SK-N-SH (cell line): Measurements from ENCODE around the gene CFAP74. TPM values are rescaled to one million over a fixed set of nuclear protein-coding genes. Genes with fewer than 3 reads are reported as not detected.

Experiments
- CTCF ChIA-PET: fragments of 300-600, 350-600 bp; formaldehyde crosslinking; extraction: SDS; loops from one replicate; lab custom pipeline; 2021; lab: Yijun Ruan, JAX
- POLR2A ChIA-PET: fragments of 350-600 bp; sonication (Branson Sonifier 250); formaldehyde crosslinking; extraction: SDS; loops from one replicate; lab custom pipeline; 2020; ENCODE audit warnings: antibody characterized with exemption, inconsistent platforms; lab: Yijun Ruan, JAX
- DNase-seq: peaks from one replicate; pipeline ENCODE4 v3.0.0; 2012
- H2AFZ ChIP-seq: fragments of 200-600 bp; sonication (generic); 2 replicates; pipeline ENCODE4 v1.8.1; 2016; ENCODE audit warnings: antibody characterized with exemption, mild to moderate bottlenecking, low read depth
- H3F3A ChIP-seq: fragments of 200-600 bp; sonication (generic); replicated peaks from 2 replicates; pipeline ENCODE3; 2016; ENCODE audit warnings: antibody characterized with exemption, mild to moderate bottlenecking; ENCODE audit not compliant: insufficient read depth
- H3K27ac ChIP-seq, 2 experiments: fragments of 200-500 bp in 1 of 2; fragments of 200-600 bp in 1 of 2; sonication (Bioruptor generic) in 1 of 2; sonication (generic), shearing (Covaris generic) in 1 of 2; 2 replicates each; pipeline versions ENCODE4 v1.5.1 to v1.6.1; 2014 to 2016; ENCODE audit warnings: low read depth in 2 of 2, inconsistent platforms in 1 of 2, low read length in 1 of 2, mild to moderate bottlenecking in 1 of 2, mixed read lengths in 1 of 2
- H3K27me3 ChIP-seq: fragments of 200-600 bp; sonication (generic), shearing (Covaris generic); 2 replicates; pipeline ENCODE4 v1.6.1; 2016; ENCODE audit warnings: mixed run types; ENCODE audit not compliant: insufficient read depth
- H3K36me3 ChIP-seq, 2 experiments: fragments of 200-500 bp in 1 of 2; fragments of 200-600 bp in 1 of 2; sonication (Bioruptor generic) in 1 of 2; sonication (generic) in 1 of 2; replicated peaks in 1 of 2; 2 replicates each; pipeline versions ENCODE3 to v1.5.1; 2014 to 2016; ENCODE audit warnings: low read length in 1 of 2, mild to moderate bottlenecking in 1 of 2; ENCODE audit not compliant: insufficient read depth in 2 of 2, control insufficient read depth in 1 of 2
- H3K4me1 ChIP-seq, 2 experiments: fragments of 200-500 bp in 1 of 2; fragments of 200-600 bp in 1 of 2; sonication (Bioruptor generic) in 1 of 2; sonication (generic), shearing (Covaris generic) in 1 of 2; 2 replicates each; pipeline versions ENCODE4 v1.5.1 to v1.6.1; 2014 to 2016; ENCODE audit warnings: low read depth in 1 of 2, low read length in 1 of 2, mixed run types in 1 of 2; ENCODE audit not compliant: insufficient read depth in 2 of 2, control insufficient read depth in 1 of 2
- H3K4me2 ChIP-seq: fragments of 200-600 bp; sonication (generic), shearing (Covaris generic); 2 replicates; pipeline ENCODE4 v1.6.1; 2017; ENCODE audit warnings: mixed run types
- H3K4me3 ChIP-seq, 2 experiments: fragments of 200-500 bp in 1 of 2; fragments of 200-600 bp in 1 of 2; sonication (Bioruptor generic) in 1 of 2; sonication (generic), shearing (Covaris generic) in 1 of 2; 2 replicates each; pipeline versions ENCODE4 v1.5.1 to v1.8.1; 2014 to 2016; ENCODE audit warnings: low read depth in 2 of 2, inconsistent platforms in 1 of 2, low read length in 1 of 2, mild to moderate bottlenecking in 1 of 2, mixed read lengths in 1 of 2, moderate library complexity in 1 of 2
- H3K79me2 ChIP-seq: fragments of 200-600 bp; sonication (generic); 2 replicates; pipeline ENCODE4 v1.8.1; 2017; ENCODE audit warnings: mild to moderate bottlenecking; ENCODE audit not compliant: insufficient read depth
- H3K9ac ChIP-seq: fragments of 200-600 bp; sonication (generic); 2 replicates; pipeline ENCODE4 v1.6.1; 2017; ENCODE audit warnings: mixed run types
- H3K9me2 ChIP-seq: fragments of 200-600 bp; sonication (generic); 2 replicates; pipeline ENCODE4 v1.6.1; 2017; ENCODE audit warnings: mixed run types
- H3K9me3 ChIP-seq: fragments of 200-600 bp; sonication (generic); 2 replicates; pipeline ENCODE4 v1.6.1; 2017; ENCODE audit warnings: mixed run types, mild to moderate bottlenecking, moderate library complexity
- H4K20me1 ChIP-seq: fragments of 200-600 bp; sonication (generic); 2 replicates; pipeline ENCODE4 v1.6.1; 2017; ENCODE audit warnings: mild to moderate bottlenecking, mixed run types; ENCODE audit not compliant: insufficient read depth
- ELF1 ChIP-seq: IDR thresholded peaks from 2 replicates; pipeline ENCODE4 v1.4.0; 2012
- EP300 ChIP-seq, 2 experiments: IDR thresholded peaks; 2 replicates each; pipeline versions ENCODE4 v1.4.0 to v1.6.1; 2012; ENCODE audit warnings: borderline replicate concordance in 1 of 2, low read depth in 1 of 2, low read length in 1 of 2
- EZH2phosphoT487 ChIP-seq: fragments of 200-600 bp; sonication (generic); IDR thresholded peaks from 2 replicates; pipeline ENCODE4 v1.6.1; 2017; ENCODE audit warnings: low read depth, mixed run types, mild to moderate bottlenecking, antibody characterized with exemption, moderate library complexity, borderline replicate concordance
- FOSL2 ChIP-seq: IDR thresholded peaks from 2 replicates; pipeline ENCODE4 v1.4.0; 2012; ENCODE audit warnings: low read depth, mild to moderate bottlenecking, moderate library complexity, borderline replicate concordance
- FOXJ3 ChIP-seq: sonication (generic); formaldehyde crosslinking; IDR thresholded peaks from 2 replicates; pipeline ENCODE4 v1.5.1; 2020; ENCODE audit warnings: mild to moderate bottlenecking, missing genetic modification reagents
- FOXM1 ChIP-seq: IDR thresholded peaks from 2 replicates; pipeline ENCODE4 v1.4.0; 2012; ENCODE audit warnings: low read depth, mild to moderate bottlenecking
- GATA2 ChIP-seq: sonication (generic); formaldehyde crosslinking; IDR thresholded peaks from 2 replicates; pipeline ENCODE4 v1.5.0; 2020; ENCODE audit warnings: mild to moderate bottlenecking, missing genetic modification reagents
- NFIC ChIP-seq: IDR thresholded peaks from 2 replicates; pipeline ENCODE4 v1.4.0; 2012; ENCODE audit warnings: borderline replicate concordance
- POLR2AphosphoS5 ChIP-seq: IDR thresholded peaks from 2 replicates; pipeline ENCODE4 v1.6.1; 2012; ENCODE audit warnings: low read depth, low read length
- SMC3 ChIP-seq: IDR thresholded peaks from 2 replicates; pipeline ENCODE4 v1.6.1; 2012; ENCODE audit warnings: low read depth, low read length, improper control_type of control experiment
- TAF1 ChIP-seq: IDR thresholded peaks from 2 replicates; pipeline ENCODE4 v1.6.1; 2012; ENCODE audit warnings: low read depth, mild to moderate bottlenecking, low read length, moderate library complexity, borderline replicate concordance
- TCF12 ChIP-seq: IDR thresholded peaks from 2 replicates; pipeline ENCODE4 v1.4.0; 2012
- YY1 ChIP-seq: IDR thresholded peaks from 2 replicates; pipeline ENCODE4 v1.4.0; 2012; ENCODE audit warnings: low read depth, mild to moderate bottlenecking
- WGBS: methylation state at CpG from one replicate; pipeline ENCODE4 v1.1.6; 2017; ENCODE audit warnings: low lambda C conversion rate; 5-methylcytosine and 5-hydroxymethylcytosine counted together
- polyA plus RNA-seq, 3 experiments: library from polyadenylated mRNA; depleted of rRNA; stranded (reverse); fragments of >200 nt; gene quantifications; 2 replicates each; pipeline ENCODE4 v1.2.3, GENCODE V29; 2012
- TF ChIP-seq, protein P1 (sequence below): IDR thresholded peaks from 2 replicates; pipeline ENCODE4 v1.4.0; 2012; ENCODE audit warnings: low read depth, borderline replicate concordance
- TF ChIP-seq, protein P2 (sequence below): IDR thresholded peaks from 2 replicates; pipeline ENCODE4; 2012
- TF ChIP-seq, protein P3 (sequence below): IDR thresholded peaks from 2 replicates; pipeline ENCODE4 v1.4.0; 2012; ENCODE audit warnings: low read depth
- TF ChIP-seq, protein P4 (sequence below): IDR thresholded peaks from 2 replicates; pipeline ENCODE4 v1.6.1; 2012; ENCODE audit warnings: mild to moderate bottlenecking, low read depth, low read length, moderate library complexity
- TF ChIP-seq, protein P5 (sequence below): fragments of 150-350 bp; IDR thresholded peaks from 2 replicates; pipeline ENCODE4 v1.6.1; 2017; ENCODE audit warnings: antibody characterized with exemption, low read length, low read depth, borderline replicate concordance

CFAP74 gene
- polyA plus RNA-seq, 1 of the 3 experiments (the other 2 are of a cell fraction), result not detected

DNA sequence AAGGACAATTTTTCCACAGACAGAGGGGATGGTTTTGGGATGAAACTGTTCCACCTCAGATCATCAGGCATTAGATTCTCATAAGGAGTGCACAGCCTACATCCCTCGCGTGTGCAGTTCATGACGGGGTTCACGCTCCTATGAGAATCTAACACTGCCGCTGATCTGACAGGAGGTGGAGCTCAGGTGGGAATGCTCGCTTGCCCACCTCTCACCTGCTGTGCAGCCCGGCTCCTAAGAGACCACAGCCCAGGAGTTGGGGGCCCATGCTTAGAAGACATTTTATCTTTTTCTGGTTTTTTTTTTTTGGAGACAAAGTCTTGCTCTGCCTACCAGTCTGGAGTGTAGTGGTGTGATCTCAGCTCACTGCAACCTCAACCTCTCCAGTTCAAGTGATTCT lies 128.7 kb downstream of the CFAP74 start:
- no peak overlapping the region for H3K4me2 ChIP-seq
- no peak for DNase-seq
- WGBS, result 98% methylated on average over 7 of the region's 7 CpGs
- H3K9ac ChIP-seq, result no peak overlapping the region
- peaks cover 3% of the 10 kb centered on the region for H3F3A ChIP-seq
- ChIA-PET POLR2A (no interaction called here), CTCF (interaction anchor here (1.3 kb wide), 1 partner anchor 8 kb away, joined by 3 read pairs; no protein-coding TSS in a partner anchor)
- H3K27ac ChIP-seq, result no peak overlapping the region
- peaks cover 12 to 37% of the 10 kb centered on the region in 2 experiments for H3K36me3 ChIP-seq
- no peak overlapping the region for H3K4me3 ChIP-seq
- H4K20me1 ChIP-seq, result peaks cover 100% of the 10 kb centered on the region
- TF ChIP-seq POLR2AphosphoS5 (no peak), FOXM1 (no peak), EP300 (IDR thresholded peaks at IDR 0.05; ENCODE audit: borderline replicate concordance in 1 of 2, low read depth in 1 of 2, low read length in 1 of 2) (no peak), NFIC (no peak), FOSL2 (no peak)
- TF ChIP-seq, protein P1, sequence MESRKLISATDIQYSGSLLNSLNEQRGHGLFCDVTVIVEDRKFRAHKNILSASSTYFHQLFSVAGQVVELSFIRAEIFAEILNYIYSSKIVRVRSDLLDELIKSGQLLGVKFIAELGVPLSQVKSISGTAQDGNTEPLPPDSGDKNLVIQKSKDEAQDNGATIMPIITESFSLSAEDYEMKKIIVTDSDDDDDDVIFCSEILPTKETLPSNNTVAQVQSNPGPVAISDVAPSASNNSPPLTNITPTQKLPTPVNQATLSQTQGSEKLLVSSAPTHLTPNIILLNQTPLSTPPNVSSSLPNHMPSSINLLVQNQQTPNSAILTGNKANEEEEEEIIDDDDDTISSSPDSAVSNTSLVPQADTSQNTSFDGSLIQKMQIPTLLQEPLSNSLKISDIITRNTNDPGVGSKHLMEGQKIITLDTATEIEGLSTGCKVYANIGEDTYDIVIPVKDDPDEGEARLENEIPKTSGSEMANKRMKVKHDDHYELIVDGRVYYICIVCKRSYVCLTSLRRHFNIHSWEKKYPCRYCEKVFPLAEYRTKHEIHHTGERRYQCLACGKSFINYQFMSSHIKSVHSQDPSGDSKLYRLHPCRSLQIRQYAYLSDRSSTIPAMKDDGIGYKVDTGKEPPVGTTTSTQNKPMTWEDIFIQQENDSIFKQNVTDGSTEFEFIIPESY, result no peak
- no peak overlapping the region for H2AFZ ChIP-seq
- no peaks in the 10 kb centered on the region for H3K9me3 ChIP-seq
- H3K9me2 ChIP-seq, result no peaks in the 10 kb centered on the region
- peaks cover 0 to 16% of the 10 kb centered on the region in 2 experiments; a peak in 1 of 4 replicates for H3K4me1 ChIP-seq
- H3K27me3 ChIP-seq, result no peaks in the 10 kb centered on the region
- H3K79me2 ChIP-seq, result peaks cover 100% of the 10 kb centered on the region

DNA sequence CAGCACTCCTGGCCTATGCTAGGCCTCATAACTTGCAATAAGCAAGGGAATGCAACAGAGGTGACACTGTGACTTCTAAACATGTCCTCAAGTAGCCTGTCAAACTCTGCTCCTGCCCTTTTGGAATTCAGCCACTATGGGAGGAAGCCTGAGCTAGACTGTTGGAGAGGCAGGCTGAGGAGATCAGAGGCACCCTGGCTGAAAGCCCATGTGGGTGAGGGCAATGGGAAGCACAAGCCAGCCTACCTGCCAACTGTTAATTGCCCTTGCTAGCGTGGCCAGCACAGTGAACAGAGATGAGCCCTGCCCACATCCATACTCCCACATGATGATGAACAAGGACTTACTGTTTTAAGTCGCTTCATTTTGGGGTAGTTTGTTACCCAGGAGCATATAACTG lies 130.4 kb downstream of the CFAP74 start:
- Histone ChIP-seq H3K4me2 (no peak overlapping the region), H4K20me1 (peaks cover 100% of the 10 kb centered on the region), H3K9me3 (no peaks in the 10 kb centered on the region), H2AFZ (no peak overlapping the region), H3K4me3 (no peak overlapping the region), H3K27ac (no peak overlapping the region), H3K79me2 (peaks cover 100% of the 10 kb centered on the region), H3K27me3 (no peaks in the 10 kb centered on the region), H3K36me3 (peaks cover 8 to 30% of the 10 kb centered on the region in 2 experiments), H3F3A (peaks cover 9% of the 10 kb centered on the region)
- DNase-seq, result no peak
- ChIA-PET POLR2A (no interaction called here), CTCF (interaction anchor here (2.0 kb wide), 1 partner anchor 10 kb away, joined by 7 read pairs; no protein-coding TSS in a partner anchor)
- 100% methylated on average over 1 of the region's 2 CpGs for WGBS
- TF ChIP-seq, protein P2, sequence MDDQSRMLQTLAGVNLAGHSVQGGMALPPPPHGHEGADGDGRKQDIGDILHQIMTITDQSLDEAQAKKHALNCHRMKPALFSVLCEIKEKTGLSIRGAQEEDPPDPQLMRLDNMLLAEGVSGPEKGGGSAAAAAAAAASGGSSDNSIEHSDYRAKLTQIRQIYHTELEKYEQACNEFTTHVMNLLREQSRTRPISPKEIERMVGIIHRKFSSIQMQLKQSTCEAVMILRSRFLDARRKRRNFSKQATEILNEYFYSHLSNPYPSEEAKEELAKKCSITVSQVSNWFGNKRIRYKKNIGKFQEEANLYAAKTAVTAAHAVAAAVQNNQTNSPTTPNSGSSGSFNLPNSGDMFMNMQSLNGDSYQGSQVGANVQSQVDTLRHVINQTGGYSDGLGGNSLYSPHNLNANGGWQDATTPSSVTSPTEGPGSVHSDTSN, result no peak
- TF ChIP-seq ELF1 (no peak), FOSL2 (no peak), FOXM1 (no peak), TCF12 (no peak), SMC3 (no peak), NFIC (no peak), FOXJ3 (CRISPR knock-in tag) (no peak), TAF1 (no peak), EZH2phosphoT487 (no peak), GATA2 (no peak), YY1 (no peak), POLR2AphosphoS5 (no peak)
- TF ChIP-seq, protein P3, sequence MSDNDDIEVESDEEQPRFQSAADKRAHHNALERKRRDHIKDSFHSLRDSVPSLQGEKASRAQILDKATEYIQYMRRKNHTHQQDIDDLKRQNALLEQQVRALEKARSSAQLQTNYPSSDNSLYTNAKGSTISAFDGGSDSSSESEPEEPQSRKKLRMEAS, result no peak
- TF ChIP-seq, protein P4, sequence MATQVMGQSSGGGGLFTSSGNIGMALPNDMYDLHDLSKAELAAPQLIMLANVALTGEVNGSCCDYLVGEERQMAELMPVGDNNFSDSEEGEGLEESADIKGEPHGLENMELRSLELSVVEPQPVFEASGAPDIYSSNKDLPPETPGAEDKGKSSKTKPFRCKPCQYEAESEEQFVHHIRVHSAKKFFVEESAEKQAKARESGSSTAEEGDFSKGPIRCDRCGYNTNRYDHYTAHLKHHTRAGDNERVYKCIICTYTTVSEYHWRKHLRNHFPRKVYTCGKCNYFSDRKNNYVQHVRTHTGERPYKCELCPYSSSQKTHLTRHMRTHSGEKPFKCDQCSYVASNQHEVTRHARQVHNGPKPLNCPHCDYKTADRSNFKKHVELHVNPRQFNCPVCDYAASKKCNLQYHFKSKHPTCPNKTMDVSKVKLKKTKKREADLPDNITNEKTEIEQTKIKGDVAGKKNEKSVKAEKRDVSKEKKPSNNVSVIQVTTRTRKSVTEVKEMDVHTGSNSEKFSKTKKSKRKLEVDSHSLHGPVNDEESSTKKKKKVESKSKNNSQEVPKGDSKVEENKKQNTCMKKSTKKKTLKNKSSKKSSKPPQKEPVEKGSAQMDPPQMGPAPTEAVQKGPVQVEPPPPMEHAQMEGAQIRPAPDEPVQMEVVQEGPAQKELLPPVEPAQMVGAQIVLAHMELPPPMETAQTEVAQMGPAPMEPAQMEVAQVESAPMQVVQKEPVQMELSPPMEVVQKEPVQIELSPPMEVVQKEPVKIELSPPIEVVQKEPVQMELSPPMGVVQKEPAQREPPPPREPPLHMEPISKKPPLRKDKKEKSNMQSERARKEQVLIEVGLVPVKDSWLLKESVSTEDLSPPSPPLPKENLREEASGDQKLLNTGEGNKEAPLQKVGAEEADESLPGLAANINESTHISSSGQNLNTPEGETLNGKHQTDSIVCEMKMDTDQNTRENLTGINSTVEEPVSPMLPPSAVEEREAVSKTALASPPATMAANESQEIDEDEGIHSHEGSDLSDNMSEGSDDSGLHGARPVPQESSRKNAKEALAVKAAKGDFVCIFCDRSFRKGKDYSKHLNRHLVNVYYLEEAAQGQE, result no peak
- TF ChIP-seq, protein P5, sequence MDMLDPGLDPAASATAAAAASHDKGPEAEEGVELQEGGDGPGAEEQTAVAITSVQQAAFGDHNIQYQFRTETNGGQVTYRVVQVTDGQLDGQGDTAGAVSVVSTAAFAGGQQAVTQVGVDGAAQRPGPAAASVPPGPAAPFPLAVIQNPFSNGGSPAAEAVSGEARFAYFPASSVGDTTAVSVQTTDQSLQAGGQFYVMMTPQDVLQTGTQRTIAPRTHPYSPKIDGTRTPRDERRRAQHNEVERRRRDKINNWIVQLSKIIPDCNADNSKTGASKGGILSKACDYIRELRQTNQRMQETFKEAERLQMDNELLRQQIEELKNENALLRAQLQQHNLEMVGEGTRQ, result no peak
- TF ChIP-seq, all 33 proteins: peak for 0
- Histone ChIP-seq H3K4me1 (peaks cover 0 to 18% of the 10 kb centered on the region in 2 experiments; a peak in 1 of 4 replicates), H3K9ac (no peak overlapping the region), H3K9me2 (no peaks in the 10 kb centered on the region)
